Bronchial epithelial cell (primary cell): ENCODE measurements around the gene ITFG1. TPM values are rescaled to one million over a fixed set of nuclear protein-coding genes. Genes with fewer than 3 reads are reported as not detected.
"Not testable (repeated sequence)": the region's sequence is repeated elsewhere in the genome, so short reads cannot be mapped to it uniquely, and the experiment has no call there.

ENCODE experiments used
- DNase-seq: peaks from one replicate; pipeline ENCODE4 v3.0.0-alpha.2; 2010; ENCODE audit warnings: low read depth
- FAIRE-seq: peaks from 2 replicates; lab custom pipeline; 2011; peaks lifted over from hg19 to GRCh38; lab: Jason Lieb, UNC
- H3K27me3 ChIP-seq: 2 replicates; pipeline ENCODE4 v1.5.1; 2011; ENCODE audit warnings: low read length; ENCODE audit not compliant: control insufficient read depth, insufficient read depth
- H3K36me3 ChIP-seq: 2 replicates; pipeline ENCODE4 v1.5.1; 2011; ENCODE audit warnings: low read length; ENCODE audit not compliant: control insufficient read depth, insufficient read depth
- H3K4me3 ChIP-seq: 2 replicates; pipeline ENCODE4 v1.5.1; 2011; ENCODE audit warnings: mild to moderate bottlenecking, low read depth, low read length, control low read depth
- CTCF ChIP-seq: IDR thresholded peaks from 2 replicates; pipeline ENCODE4 v1.5.1; 2011; ENCODE audit warnings: mild to moderate bottlenecking, moderate library complexity, low read length, control low read depth, inconsistent platforms; ENCODE audit not compliant: insufficient read depth, severe bottlenecking
- total RNA-seq: library from RNA; depleted of rRNA; stranded (reverse); fragments of >200 nt; gene quantifications from 2 replicates; pipeline ENCODE4 v1.2.1, GENCODE V29; 2014

Gene ITFG1
- total RNA-seq, 1 donor from 2014 or later = 47.4 TPM

GRCh38 chr16:47229053-47230050 lies 231.5 kb downstream of the ITFG1 start:
- Histone ChIP-seq H3K27me3 (no peaks in the 10 kb centered on the region), H3K36me3 (peaks cover 1% of the 10 kb centered on the region), H3K4me3 (no peak overlapping the region)
- no peak for TF ChIP-seq CTCF
- DNase-seq (no peak), FAIRE-seq (no peak)

- no peak for TF ChIP-seq CTCF
- DNase-seq (no peak), FAIRE-seq (no peak)
- H3K4me3 ChIP-seq = no peak overlapping the region
- H3K36me3 ChIP-seq = peaks cover 1% of the 10 kb centered on the region
- no peaks in the 10 kb centered on the region for H3K27me3 ChIP-seq
These were observed 232.6 kb downstream of the ITFG1 start for GRCh38 chr16:47228241-47228640.

GRCh38 chr16:47213761-47214440 lies 247.0 kb downstream of the ITFG1 start:
- TF ChIP-seq CTCF = no peak
- Histone ChIP-seq H3K36me3 (peaks cover 1% of the 10 kb centered on the region), H3K27me3 (no peaks in the 10 kb centered on the region), H3K4me3 (no peak overlapping the region)
- DNase-seq = peak; percentile 68
- FAIRE-seq = no peak

- FAIRE-seq (no peak), DNase-seq (no peak)
- Histone ChIP-seq H3K4me3 (no peak overlapping the region), H3K36me3 (peaks cover 1% of the 10 kb centered on the region), H3K27me3 (no peaks in the 10 kb centered on the region)
- TF ChIP-seq CTCF = no peak
These were observed 249.6 kb downstream of the ITFG1 start for GRCh38 chr16:47211218-47211617.

- Histone ChIP-seq H3K27me3 (no peaks in the 10 kb centered on the region), H3K4me3 (no peak overlapping the region), H3K36me3 (no peaks in the 10 kb centered on the region)
- TF ChIP-seq CTCF = no peak
- no peak for DNase-seq
- FAIRE-seq = no peak
These were observed 255.9 kb downstream of the ITFG1 start for GRCh38 chr16:47204736-47205504.

- not testable (repeated sequence) for FAIRE-seq, H3K4me3 ChIP-seq, H3K27me3 ChIP-seq, H3K36me3 ChIP-seq, DNase-seq
These were observed 257.4 kb downstream of the ITFG1 start for GRCh38 chr16:47203433-47203832.
